ENCODE measurements around the gene POFUT2. TPM values are rescaled to one million over a fixed set of nuclear protein-coding genes. Genes with fewer than 3 reads are reported as not detected.

Gene POFUT2
- total RNA-seq, 1 donor from 2014 or later = 39.5 TPM

GRCh38 chr21:45241357-45241756 lies 46.3 kb downstream of the POFUT2 start:
- Mint-ChIP-seq H3K27me3 (ENCODE audit: low read depth) (peaks cover 12% of the 10 kb centered on the region), H3K36me3 (ENCODE audit: low read depth) (peaks cover 16% of the 10 kb centered on the region), H3K27ac (ENCODE audit: unreplicated experiment) (no peak overlapping the region), H3K4me3 (no peak overlapping the region), H3K9me3 (peaks cover 24% of the 10 kb centered on the region), H3K4me1 (no peaks in the 10 kb centered on the region)
- no peak for DNase-seq (ENCODE audit: low read depth, low spot score)
- TF ChIP-seq, protein P1, sequence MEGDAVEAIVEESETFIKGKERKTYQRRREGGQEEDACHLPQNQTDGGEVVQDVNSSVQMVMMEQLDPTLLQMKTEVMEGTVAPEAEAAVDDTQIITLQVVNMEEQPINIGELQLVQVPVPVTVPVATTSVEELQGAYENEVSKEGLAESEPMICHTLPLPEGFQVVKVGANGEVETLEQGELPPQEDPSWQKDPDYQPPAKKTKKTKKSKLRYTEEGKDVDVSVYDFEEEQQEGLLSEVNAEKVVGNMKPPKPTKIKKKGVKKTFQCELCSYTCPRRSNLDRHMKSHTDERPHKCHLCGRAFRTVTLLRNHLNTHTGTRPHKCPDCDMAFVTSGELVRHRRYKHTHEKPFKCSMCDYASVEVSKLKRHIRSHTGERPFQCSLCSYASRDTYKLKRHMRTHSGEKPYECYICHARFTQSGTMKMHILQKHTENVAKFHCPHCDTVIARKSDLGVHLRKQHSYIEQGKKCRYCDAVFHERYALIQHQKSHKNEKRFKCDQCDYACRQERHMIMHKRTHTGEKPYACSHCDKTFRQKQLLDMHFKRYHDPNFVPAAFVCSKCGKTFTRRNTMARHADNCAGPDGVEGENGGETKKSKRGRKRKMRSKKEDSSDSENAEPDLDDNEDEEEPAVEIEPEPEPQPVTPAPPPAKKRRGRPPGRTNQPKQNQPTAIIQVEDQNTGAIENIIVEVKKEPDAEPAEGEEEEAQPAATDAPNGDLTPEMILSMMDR (conservative IDR thresholded peaks at IDR 0.05) = no peak

GRCh38 chr21:45237401-45237800 lies 50.3 kb downstream of the POFUT2 start:
- peaks cover 13% of the 10 kb centered on the region for H3K9me3 Mint-ChIP-seq
- peaks cover 5% of the 10 kb centered on the region for H3K36me3 Mint-ChIP-seq (ENCODE audit: low read depth)
- H3K27ac Mint-ChIP-seq (ENCODE audit: unreplicated experiment) = no peak overlapping the region

GRCh38 chr21:45236481-45236880 lies 51.2 kb downstream of the POFUT2 start:
- H3K4me3 Mint-ChIP-seq = no peak overlapping the region
- H3K9me3 Mint-ChIP-seq = peaks cover 9% of the 10 kb centered on the region
- peaks cover 4% of the 10 kb centered on the region for H3K27me3 Mint-ChIP-seq (ENCODE audit: low read depth)
- no peak overlapping the region for H3K27ac Mint-ChIP-seq (ENCODE audit: unreplicated experiment)
- no peak for DNase-seq (ENCODE audit: low read depth, low spot score)
- H3K36me3 Mint-ChIP-seq (ENCODE audit: low read depth) = peaks cover under 1% of the 10 kb centered on the region
- no peaks in the 10 kb centered on the region for H3K4me1 Mint-ChIP-seq
- TF ChIP-seq, protein P1 (conservative IDR thresholded peaks at IDR 0.05) = no peak

More at GRCh38 chr21:45237401-45237800, 50.3 kb downstream of the POFUT2 start:
- Mint-ChIP-seq H3K4me3 (no peak overlapping the region), H3K4me1 (no peaks in the 10 kb centered on the region), H3K27me3 (ENCODE audit: low read depth) (peaks cover 7% of the 10 kb centered on the region)
- no peak for DNase-seq (ENCODE audit: low read depth, low spot score)
- TF ChIP-seq, protein P1 (conservative IDR thresholded peaks at IDR 0.05) = no peak

DNA sequence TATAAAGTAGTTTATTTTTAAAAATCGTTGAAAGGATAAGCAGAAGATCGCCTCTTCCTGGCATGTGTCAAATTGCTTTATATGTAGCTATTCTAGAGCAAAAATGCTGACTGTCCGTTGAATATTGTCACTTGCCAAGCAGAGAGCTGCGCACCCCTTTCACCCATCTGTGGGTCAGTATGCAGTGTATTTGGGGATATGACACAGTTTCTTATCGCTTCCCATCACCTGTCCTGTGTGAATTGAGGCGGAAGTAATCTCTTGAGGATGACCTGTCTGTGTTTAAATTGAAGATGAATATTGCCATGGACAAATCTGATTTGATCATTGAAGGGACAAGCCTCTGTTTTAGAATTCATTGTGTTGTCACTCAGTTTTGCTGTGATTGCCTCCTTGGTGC lies 52.2 kb downstream of the POFUT2 start:
- H3K9me3 Mint-ChIP-seq = peaks cover 4% of the 10 kb centered on the region
- no peak overlapping the region for H3K27ac Mint-ChIP-seq (ENCODE audit: unreplicated experiment)
- H3K4me3 Mint-ChIP-seq = no peak overlapping the region
- TF ChIP-seq, protein P1 (conservative IDR thresholded peaks at IDR 0.05) = no peak
- H3K27me3 Mint-ChIP-seq (ENCODE audit: low read depth) = peaks cover under 1% of the 10 kb centered on the region
- no peaks in the 10 kb centered on the region for H3K4me1 Mint-ChIP-seq
- H3K36me3 Mint-ChIP-seq (ENCODE audit: low read depth) = no peaks in the 10 kb centered on the region
- no peak for DNase-seq (ENCODE audit: low read depth, low spot score)

DNA sequence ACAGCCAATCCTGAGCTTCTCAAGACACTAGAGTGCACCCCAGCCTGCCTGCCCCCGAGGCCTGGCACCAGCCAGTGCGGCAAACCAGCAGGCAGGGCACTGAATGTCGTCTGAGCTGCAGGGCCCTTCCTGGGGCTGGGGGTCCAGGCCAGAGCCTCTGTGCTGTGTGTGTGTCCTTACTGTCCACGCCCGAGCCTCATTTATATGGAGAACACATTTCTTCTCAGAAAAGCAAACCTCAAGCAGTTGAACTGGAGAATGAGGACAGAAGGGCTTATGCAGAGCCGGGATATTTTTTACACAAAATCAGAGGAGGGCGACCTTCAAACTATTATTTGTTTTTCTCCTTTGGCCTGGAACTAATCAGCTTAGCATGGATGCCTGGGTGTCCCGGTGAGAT lies 52.7 kb downstream of the POFUT2 start:
- DNase-seq (ENCODE audit: low read depth, low spot score) = no peak
- Mint-ChIP-seq H3K4me1 (no peaks in the 10 kb centered on the region), H3K4me3 (no peak overlapping the region), H3K27me3 (ENCODE audit: low read depth) (no peaks in the 10 kb centered on the region), H3K9me3 (peaks cover 3% of the 10 kb centered on the region), H3K36me3 (ENCODE audit: low read depth) (no peaks in the 10 kb centered on the region), H3K27ac (ENCODE audit: unreplicated experiment) (no peak overlapping the region)
- TF ChIP-seq, protein P1 (conservative IDR thresholded peaks at IDR 0.05) = no peak

DNA sequence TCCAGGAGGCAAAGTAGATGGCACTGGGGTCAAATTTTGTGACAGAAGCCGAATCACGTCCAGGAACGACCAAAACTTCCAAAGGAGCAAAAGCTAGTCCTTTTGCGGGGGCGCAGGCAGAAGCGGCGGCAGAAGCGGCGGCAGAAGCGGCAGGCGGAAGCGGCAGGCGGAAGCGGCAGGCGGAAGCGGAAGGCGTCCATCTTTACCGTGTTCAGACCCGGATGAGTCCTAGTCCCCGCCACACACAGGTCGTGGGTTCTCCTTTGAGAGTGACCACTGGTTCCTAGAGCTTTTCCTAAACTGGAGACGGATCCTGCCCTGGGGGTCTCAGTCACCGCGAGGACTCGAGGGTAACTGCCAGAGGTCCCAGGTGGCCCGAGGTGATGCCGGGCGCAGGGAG lies 53.6 kb downstream of the POFUT2 start:
- TF ChIP-seq, protein P1 (conservative IDR thresholded peaks at IDR 0.05) = no peak
- Mint-ChIP-seq H3K4me1 (no peaks in the 10 kb centered on the region), H3K36me3 (ENCODE audit: low read depth) (no peaks in the 10 kb centered on the region), H3K27ac (ENCODE audit: unreplicated experiment) (no peak overlapping the region), H3K4me3 (no peak overlapping the region), H3K27me3 (ENCODE audit: low read depth) (no peaks in the 10 kb centered on the region), H3K9me3 (peaks cover 3% of the 10 kb centered on the region)
- DNase-seq (ENCODE audit: low read depth, low spot score) = no peak
